ENCODE measurements around the gene SIL1.

The SIL1 gene

DNA sequence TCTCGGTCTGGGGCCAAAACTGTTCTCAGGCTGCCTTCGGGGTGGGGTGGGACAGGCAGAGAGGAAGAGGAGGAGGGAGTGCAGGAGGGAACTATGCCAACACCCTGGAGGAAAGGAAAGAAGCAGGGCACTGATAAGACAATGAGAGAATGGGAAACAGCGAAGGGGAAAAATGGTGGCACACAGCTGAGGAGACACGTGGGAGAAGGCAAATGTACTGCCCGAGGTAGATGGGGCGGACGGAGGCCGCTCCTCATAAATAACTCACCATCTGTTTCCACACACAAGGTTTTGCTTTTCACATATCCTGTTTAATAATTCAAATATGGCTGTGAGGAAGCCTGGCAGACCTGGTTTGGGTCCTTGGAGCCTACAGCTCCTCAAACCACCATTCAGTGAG, 174.9 kb downstream of the SIL1 start:
- in situ Hi-C loops (cut with MboI; ENCODE audit: low sequenced_read_pairs, unreplicated experiment) = no loop called here
- no peak for TF ChIP-seq CTCF (IDR thresholded peaks at IDR 0.05; ENCODE audit: borderline replicate concordance, control extremely low read depth, extremely low read depth, insufficient read depth, missing control alignments)
- no peak for DNase-seq (ENCODE audit: low spot score)

- no peak for TF ChIP-seq CTCF (IDR thresholded peaks at IDR 0.05; ENCODE audit: borderline replicate concordance, control extremely low read depth, extremely low read depth, insufficient read depth, missing control alignments)
- no peak for DNase-seq (ENCODE audit: low spot score)
- in situ Hi-C loops (cut with MboI; ENCODE audit: low sequenced_read_pairs, unreplicated experiment) = no loop called here
Measured at GRCh38 chr5:139022528-139022927, 175.6 kb downstream of the SIL1 start.

DNA sequence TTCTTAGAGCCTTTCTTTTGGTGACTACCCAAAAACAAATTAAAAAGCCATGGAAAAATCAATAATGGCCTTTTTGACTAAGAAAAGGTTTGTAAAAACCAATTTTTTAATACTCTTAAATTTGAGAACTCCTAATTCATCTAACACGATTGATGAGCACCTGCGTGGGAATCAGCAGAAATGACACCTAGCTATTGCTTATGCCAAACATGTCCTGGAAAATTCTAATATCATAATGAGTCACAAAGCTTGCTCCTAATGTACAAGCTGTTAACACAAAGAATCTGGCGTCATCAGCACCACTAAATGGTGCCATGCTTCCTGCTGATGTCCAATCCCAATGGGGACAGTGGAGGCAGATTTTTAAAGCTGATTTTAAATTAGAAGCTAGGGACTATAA, 176.8 kb downstream of the SIL1 start:
- TF ChIP-seq CTCF (IDR thresholded peaks at IDR 0.05; ENCODE audit: borderline replicate concordance, control extremely low read depth, extremely low read depth, insufficient read depth, missing control alignments) = no peak
- DNase-seq (ENCODE audit: low spot score) = no peak
- in situ Hi-C loops (cut with MboI; ENCODE audit: low sequenced_read_pairs, unreplicated experiment) = no loop called here

DNA sequence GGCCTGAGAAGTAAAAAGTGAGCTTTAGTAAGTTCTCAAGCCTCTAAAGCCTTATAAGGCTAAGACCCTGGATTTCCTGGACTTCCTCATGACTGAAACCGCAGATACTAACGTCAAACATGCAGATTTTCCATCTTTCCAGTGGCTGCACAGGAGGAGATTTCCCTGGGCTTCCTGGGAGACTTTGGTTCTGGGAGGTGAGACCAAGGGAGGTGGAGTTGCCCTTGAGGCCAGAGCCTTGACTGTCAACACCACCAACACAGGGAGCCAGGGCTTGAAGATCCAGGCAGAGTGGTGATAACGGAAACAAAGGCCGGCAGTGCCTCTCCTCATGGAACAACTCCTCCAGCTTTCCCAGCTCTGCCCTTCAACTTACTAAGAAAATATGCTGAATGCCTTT, 178.3 kb downstream of the SIL1 start:
- DNase-seq (ENCODE audit: low spot score) = no peak
- in situ Hi-C loops (cut with MboI; ENCODE audit: low sequenced_read_pairs, unreplicated experiment) = no loop called here

GRCh38 chr5:139019211-139019610, 179.0 kb downstream of the SIL1 start:
- in situ Hi-C loops (cut with MboI; ENCODE audit: low sequenced_read_pairs, unreplicated experiment) = no loop called here
- no peak for TF ChIP-seq CTCF (IDR thresholded peaks at IDR 0.05; ENCODE audit: borderline replicate concordance, control extremely low read depth, extremely low read depth, insufficient read depth, missing control alignments)
- no peak for DNase-seq (ENCODE audit: low spot score)

More for the DNA sequence above, 178.3 kb downstream of the SIL1 start:
- no peak for TF ChIP-seq CTCF (IDR thresholded peaks at IDR 0.05; ENCODE audit: borderline replicate concordance, control extremely low read depth, extremely low read depth, insufficient read depth, missing control alignments)

DNA sequence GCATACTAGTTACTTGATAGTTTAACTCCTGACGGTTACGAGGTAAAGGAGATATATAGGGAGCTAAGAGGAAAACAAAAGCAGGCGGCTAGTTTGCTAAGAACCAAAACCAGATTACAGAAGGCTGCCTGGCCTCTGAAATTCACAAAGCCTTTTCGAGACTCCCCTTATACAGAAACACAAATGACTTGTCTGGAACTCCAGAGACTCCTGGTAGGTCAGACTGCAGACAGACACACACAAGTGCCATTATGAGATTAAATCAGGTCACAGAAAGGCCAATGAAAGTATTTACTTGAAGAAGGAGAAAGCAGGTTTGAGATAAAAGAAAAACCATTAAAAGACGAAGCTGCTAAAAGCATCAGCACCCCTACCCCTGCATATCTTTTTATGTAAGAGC, 180.5 kb downstream of the SIL1 start:
- in situ Hi-C loops (cut with MboI; ENCODE audit: low sequenced_read_pairs, unreplicated experiment) = no loop called here
- no peak for TF ChIP-seq CTCF (IDR thresholded peaks at IDR 0.05; ENCODE audit: borderline replicate concordance, control extremely low read depth, extremely low read depth, insufficient read depth, missing control alignments)
- no peak for DNase-seq (ENCODE audit: low spot score)

DNA sequence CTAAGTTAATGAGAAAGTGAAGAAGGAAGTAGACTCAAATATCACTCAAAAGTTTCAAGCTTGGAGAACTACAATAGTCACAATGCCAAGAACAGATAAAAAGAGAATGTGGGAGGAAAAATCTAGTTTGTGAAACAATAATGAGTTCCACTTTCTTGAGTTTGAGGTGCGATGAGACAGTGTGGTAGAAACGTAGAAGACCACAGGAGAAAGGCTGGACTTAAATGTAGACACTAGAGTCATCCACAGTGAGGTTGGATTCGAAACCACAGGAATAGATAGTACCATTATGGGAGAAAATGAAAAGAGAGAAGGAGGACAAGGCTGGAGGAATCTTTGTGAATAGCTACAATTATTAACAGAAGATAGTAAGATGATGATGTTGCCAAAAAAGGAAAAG, 182.0 kb downstream of the SIL1 start:
- in situ Hi-C loops (cut with MboI; ENCODE audit: low sequenced_read_pairs, unreplicated experiment) = no loop called here
- TF ChIP-seq CTCF (IDR thresholded peaks at IDR 0.05; ENCODE audit: borderline replicate concordance, control extremely low read depth, extremely low read depth, insufficient read depth, missing control alignments) = no peak
- DNase-seq (ENCODE audit: low spot score) = no peak
